Left ventricle myocardium inferior (tissue), 1 donor: ENCODE results near the gene TBATA. TPM values are rescaled to one million over a fixed set of nuclear protein-coding genes. Genes with fewer than 3 reads are reported as not detected.

Source experiments
- DNase-seq: peaks from one replicate; pipeline ENCODE4 v3.0.0-alpha.2; 2020
- H3K27ac ChIP-seq: fragments of 200-600 bp; replicated peaks from 2 replicates; pipeline ENCODE4 v1.8.0; 2021
- H3K27me3 ChIP-seq: fragments of 200-600 bp; 2 replicates; pipeline ENCODE4 v1.8.0; 2021; ENCODE audit warnings: low read depth
- H3K36me3 ChIP-seq: fragments of 200-600 bp; 2 replicates; pipeline ENCODE4 v1.8.0; 2021
- H3K4me1 ChIP-seq: fragments of 200-600 bp; 2 replicates; pipeline ENCODE4 v1.8.0; 2021
- H3K4me3 ChIP-seq: fragments of 200-600 bp; 2 replicates; pipeline ENCODE4 v1.8.0; 2021; ENCODE audit warnings: mild to moderate bottlenecking, moderate library complexity
- H3K9me3 ChIP-seq: fragments of 200-600 bp; replicated peaks from 2 replicates; pipeline ENCODE4 v1.8.0; 2021
- CTCF ChIP-seq: fragments of 200-600 bp; IDR thresholded peaks from 2 replicates; pipeline ENCODE4 v1.8.0; 2021; ENCODE audit warnings: antibody characterized with exemption, mild to moderate bottlenecking, borderline replicate concordance
- intact Hi-C: fragments of 100-400 bp; cut with micrococcal nuclease; formaldehyde crosslinking; loops from one replicate; pipeline ENCODE4 v1.11.0; 2022
- total RNA-seq: library from RNA; stranded (reverse); fragmentation: NEBNext Ultra II Directional; extraction: Animal tissue kit (Norgen Biotek cat#: 25700); gene quantifications from one replicate; pipeline ENCODE4 v1.2.1, GENCODE V29; 2021
- donor health status: DM: no; HTN: yes; CAD: no; lungs with severe emphysema.

The TBATA gene
- total RNA-seq, 1 donor from 2014 or later: not detected

- no peaks in the 10 kb centered on the region for H3K9me3 ChIP-seq
- no peak overlapping the region for H3K27ac ChIP-seq
- no peaks in the 10 kb centered on the region for H3K27me3 ChIP-seq
- peaks cover 22% of the 10 kb centered on the region for H3K4me1 ChIP-seq
- DNase-seq: peak; percentile 7
- intact Hi-C loops: no loop called here
- TF ChIP-seq CTCF: no peak
- no peak overlapping the region for H3K4me3 ChIP-seq
- no peaks in the 10 kb centered on the region for H3K36me3 ChIP-seq
These were observed 46.4 kb downstream of the TBATA start for GRCh38 chr10:70738761-70739121.

GRCh38 chr10:70738006-70738760, 47.0 kb downstream of the TBATA start:
- DNase-seq: peak; percentile 1
- no peaks in the 10 kb centered on the region for H3K9me3 ChIP-seq
- no peak for TF ChIP-seq CTCF
- no peaks in the 10 kb centered on the region for H3K27me3 ChIP-seq
- no peak overlapping the region for H3K27ac ChIP-seq
- no peaks in the 10 kb centered on the region for H3K36me3 ChIP-seq
- peaks cover 17% of the 10 kb centered on the region for H3K4me1 ChIP-seq
- no peak overlapping the region for H3K4me3 ChIP-seq
- intact Hi-C loops: no loop called here

GRCh38 chr10:70737250-70737649, 47.9 kb downstream of the TBATA start:
- no peak overlapping the region for H3K27ac ChIP-seq
- no peak for TF ChIP-seq CTCF
- peak; percentile 2 for DNase-seq
- intact Hi-C loops: no loop called here
- H3K36me3 ChIP-seq: no peaks in the 10 kb centered on the region
- H3K4me3 ChIP-seq: no peak overlapping the region
- H3K4me1 ChIP-seq: peaks cover 7% of the 10 kb centered on the region
- H3K27me3 ChIP-seq: no peaks in the 10 kb centered on the region
- no peaks in the 10 kb centered on the region for H3K9me3 ChIP-seq

- Histone ChIP-seq H3K27ac (no peak overlapping the region), H3K9me3 (no peaks in the 10 kb centered on the region), H3K27me3 (no peaks in the 10 kb centered on the region), H3K4me1 (no peaks in the 10 kb centered on the region), H3K4me3 (no peak overlapping the region), H3K36me3 (no peaks in the 10 kb centered on the region)
- DNase-seq: peak; percentile 11
- no peak for TF ChIP-seq CTCF
- intact Hi-C loops: no loop called here
These were observed 48.7 kb downstream of the TBATA start for GRCh38 chr10:70736525-70736924.

- intact Hi-C loops: no loop called here
- H3K27me3 ChIP-seq: no peaks in the 10 kb centered on the region
- DNase-seq: peak; percentile 4
- peaks cover 1% of the 10 kb centered on the region for H3K4me1 ChIP-seq
- no peaks in the 10 kb centered on the region for H3K9me3 ChIP-seq
- no peak for TF ChIP-seq CTCF
- no peak overlapping the region for H3K27ac ChIP-seq
- no peak overlapping the region for H3K4me3 ChIP-seq
- no peaks in the 10 kb centered on the region for H3K36me3 ChIP-seq
These were observed 50.0 kb downstream of the TBATA start for GRCh38 chr10:70735161-70735560.
